HG03280 (cell line): Measurements from ENCODE around the gene TNFAIP1.

ENCODE experiments used
- ATAC-seq: cut with Tn5 transposase; IDR thresholded peaks from one replicate; pipeline ENCODE4 v1.9.1; 2021; ENCODE audit warnings: mild to moderate bottlenecking, moderate library complexity; ENCODE audit not compliant: unreplicated experiment

The TNFAIP1 gene

DNA sequence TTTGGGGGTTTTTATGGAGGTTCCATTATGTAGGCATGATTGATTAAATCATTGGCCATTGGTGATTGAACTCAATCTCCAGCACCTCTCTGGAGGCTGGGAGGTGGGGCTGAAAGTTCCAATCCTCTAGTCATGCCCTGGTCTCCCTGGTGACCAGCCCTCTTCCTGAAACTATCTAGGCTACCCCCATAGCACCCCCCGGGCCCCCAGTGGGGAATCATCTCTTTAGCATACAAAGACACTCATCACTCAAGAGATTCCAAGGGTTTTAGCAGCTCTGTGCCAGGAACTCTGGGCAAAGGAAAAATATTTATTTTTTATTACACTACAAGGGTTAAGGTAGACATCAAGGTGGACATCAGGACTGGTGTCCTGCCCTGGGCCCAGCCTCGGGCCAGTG is 59.9 kb downstream of the TNFAIP1 start:
- ATAC-seq = no peak

DNA sequence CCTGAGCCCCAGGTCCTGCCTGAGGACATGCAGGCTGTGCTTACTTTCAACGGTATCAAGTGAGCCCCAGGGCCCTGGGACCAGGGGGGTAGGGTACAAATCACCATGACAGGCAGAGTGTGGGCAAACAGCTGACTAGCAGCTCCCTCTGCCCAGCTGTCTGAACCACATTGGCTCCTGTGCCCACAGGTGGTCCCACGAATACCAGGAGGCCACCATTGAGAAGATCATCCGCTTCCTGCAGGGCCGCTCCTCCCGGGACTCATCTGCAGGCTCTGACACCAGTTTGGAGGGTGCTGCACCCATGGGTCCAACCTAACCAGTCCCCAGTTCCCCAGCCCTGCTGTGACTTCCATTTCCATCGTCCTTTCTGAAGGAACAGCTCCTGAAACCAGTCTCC is 60.4 kb downstream of the TNFAIP1 start:
- no peak for ATAC-seq
